ENCODE measurements around the gene PCSK5. TPM values are rescaled to one million over a fixed set of nuclear protein-coding genes. Genes with fewer than 3 reads are reported as not detected.

PCSK5 gene
- total and polyA plus RNA-seq, 8 donors, result 0.99 to 10.3 (median 4.4) TPM

DNA sequence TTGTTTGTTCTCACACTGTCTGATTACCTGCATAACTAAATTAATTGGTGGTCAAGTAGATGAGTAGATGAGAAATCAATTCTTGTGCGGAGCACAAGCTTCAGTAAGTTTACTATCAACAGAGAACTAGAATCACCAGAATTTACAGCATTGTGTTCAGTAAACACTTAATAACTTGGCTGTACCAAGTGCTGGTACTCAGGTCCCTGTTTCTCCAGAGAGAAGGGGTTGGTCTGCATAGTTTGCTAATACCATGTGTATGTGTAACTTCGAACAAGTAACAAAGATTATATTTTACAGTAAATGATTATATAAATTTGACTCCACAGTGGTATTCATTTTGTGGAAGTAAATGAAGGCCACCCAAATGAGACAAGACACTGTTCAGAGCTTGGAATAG lies 146.3 kb downstream of the PCSK5 start:
- TF ChIP-seq, protein P1, sequence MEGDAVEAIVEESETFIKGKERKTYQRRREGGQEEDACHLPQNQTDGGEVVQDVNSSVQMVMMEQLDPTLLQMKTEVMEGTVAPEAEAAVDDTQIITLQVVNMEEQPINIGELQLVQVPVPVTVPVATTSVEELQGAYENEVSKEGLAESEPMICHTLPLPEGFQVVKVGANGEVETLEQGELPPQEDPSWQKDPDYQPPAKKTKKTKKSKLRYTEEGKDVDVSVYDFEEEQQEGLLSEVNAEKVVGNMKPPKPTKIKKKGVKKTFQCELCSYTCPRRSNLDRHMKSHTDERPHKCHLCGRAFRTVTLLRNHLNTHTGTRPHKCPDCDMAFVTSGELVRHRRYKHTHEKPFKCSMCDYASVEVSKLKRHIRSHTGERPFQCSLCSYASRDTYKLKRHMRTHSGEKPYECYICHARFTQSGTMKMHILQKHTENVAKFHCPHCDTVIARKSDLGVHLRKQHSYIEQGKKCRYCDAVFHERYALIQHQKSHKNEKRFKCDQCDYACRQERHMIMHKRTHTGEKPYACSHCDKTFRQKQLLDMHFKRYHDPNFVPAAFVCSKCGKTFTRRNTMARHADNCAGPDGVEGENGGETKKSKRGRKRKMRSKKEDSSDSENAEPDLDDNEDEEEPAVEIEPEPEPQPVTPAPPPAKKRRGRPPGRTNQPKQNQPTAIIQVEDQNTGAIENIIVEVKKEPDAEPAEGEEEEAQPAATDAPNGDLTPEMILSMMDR (IDR thresholded peaks at IDR 0.05), result no peak
- Histone ChIP-seq H3K9me3 (no peaks in the 10 kb centered on the region), H3K27ac (no peak overlapping the region), H3K4me3 (no peak overlapping the region), H3K27me3 (no peaks in the 10 kb centered on the region), H3K36me3 (no peaks in the 10 kb centered on the region), H3K4me1 (no peaks in the 10 kb centered on the region)
- DNase-seq (no peak), ATAC-seq (peak in 1 of 4 donors; percentile 29), FAIRE-seq (no peak)
- intact Hi-C loops (cut with DNase I), result no loop called here
- 63 to 67% methylated on average over 2 of the region's 2 CpGs for WGBS, 2 donors

DNA sequence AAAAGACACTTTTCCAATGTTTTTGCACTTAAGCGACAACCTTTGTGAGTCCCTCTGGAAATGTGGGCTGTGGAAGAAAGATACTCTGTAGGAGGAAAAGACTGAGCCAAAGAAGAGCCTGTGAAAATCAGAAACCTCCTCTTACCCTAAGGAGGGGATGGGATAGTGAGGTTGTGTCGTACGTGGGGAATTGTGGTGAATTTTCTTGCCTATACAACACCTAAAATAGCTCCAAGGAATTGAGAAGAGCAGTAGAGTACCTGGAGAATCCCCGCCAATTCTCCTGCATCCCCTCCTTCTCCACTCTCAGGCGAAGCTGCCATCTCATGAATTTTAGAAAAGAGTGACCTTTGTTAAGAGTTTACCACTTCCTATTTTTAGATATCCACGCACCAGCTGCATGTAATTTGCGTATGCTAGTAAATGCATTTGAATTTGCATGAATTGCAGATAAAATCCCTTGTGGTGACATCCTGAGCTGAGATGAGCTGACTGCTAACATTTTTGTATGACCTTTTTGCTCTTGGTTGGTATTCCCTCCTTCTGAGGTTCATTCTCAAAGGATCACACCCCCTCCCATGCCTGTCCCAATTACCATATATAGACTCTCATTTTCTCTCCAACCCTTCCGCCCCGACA lies 147.2 kb downstream of the PCSK5 start:
- H3K36me3 ChIP-seq, result no peaks in the 10 kb centered on the region
- no peaks in the 10 kb centered on the region for H3K27me3 ChIP-seq
- ATAC-seq, result no peak
- FAIRE-seq, result no peak
- 94 to 97% methylated on average over 9 of the region's 9 CpGs for WGBS, 2 donors
- H3K9me3 ChIP-seq, result no peaks in the 10 kb centered on the region
- TF ChIP-seq, protein P1 (IDR thresholded peaks at IDR 0.05), result no peak
- DNase-seq, result no peak
- intact Hi-C loops (cut with DNase I), result no loop called here
- no peaks in the 10 kb centered on the region for H3K4me1 ChIP-seq
- H3K4me3 ChIP-seq, result no peak overlapping the region
- no peak overlapping the region for H3K27ac ChIP-seq

DNA sequence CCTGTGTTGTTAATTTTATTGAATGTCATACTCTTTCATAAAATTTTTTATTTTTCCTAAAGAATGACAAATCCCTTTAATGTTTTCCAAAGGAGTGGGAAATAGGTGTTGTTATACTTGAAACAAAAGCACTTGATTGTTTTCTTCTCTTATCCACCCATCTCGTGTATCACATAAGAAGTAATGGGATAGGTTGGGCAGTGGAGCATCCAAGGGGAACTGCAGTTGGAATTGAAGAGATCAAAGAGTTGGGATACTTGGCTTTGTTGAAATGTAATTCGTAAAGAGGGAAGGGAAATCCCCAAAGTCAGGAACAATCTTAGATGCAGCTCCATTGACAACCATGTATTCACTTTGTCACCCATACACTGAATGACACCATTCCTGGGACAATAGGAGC lies 148.0 kb downstream of the PCSK5 start:
- Histone ChIP-seq H3K4me3 (no peak overlapping the region), H3K36me3 (no peaks in the 10 kb centered on the region), H3K9me3 (no peaks in the 10 kb centered on the region), H3K27ac (no peak overlapping the region), H3K4me1 (no peaks in the 10 kb centered on the region), H3K27me3 (no peaks in the 10 kb centered on the region)
- intact Hi-C loops (cut with DNase I), result no loop called here
- FAIRE-seq, result no peak
- TF ChIP-seq, protein P1 (IDR thresholded peaks at IDR 0.05), result no peak
- DNase-seq, result no peak
- WGBS, 2 donors, result 83 to 96% methylated on average over 2 of the region's 2 CpGs
- ATAC-seq, result no peak

DNA sequence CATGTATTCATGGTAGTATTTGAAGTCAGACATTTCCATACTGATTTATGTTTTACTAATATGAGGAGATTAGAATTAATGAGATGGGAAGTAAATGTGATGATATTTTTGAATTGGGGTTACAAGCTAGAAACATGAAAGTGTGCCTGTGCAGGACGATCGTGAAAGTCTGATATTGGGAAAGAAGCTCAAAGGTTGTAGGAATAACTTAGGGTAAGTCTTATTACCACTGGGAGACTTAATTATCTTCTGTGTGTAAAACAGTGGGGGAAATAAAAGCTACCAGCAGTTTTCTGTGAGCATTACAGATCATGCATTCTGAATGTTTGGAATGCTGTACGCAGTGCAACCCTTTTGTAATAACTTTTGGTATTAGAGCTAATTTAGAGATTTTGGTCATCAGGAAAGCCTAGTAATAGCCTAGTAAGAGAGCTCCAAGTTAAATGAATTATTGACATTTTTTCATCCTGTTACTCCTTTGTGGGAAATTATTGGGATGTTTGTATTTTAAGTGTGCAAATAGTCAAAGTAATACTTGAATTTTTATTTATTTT lies 153.9 kb downstream of the PCSK5 start:
- intact Hi-C loops (cut with DNase I), result no loop called here

DNA sequence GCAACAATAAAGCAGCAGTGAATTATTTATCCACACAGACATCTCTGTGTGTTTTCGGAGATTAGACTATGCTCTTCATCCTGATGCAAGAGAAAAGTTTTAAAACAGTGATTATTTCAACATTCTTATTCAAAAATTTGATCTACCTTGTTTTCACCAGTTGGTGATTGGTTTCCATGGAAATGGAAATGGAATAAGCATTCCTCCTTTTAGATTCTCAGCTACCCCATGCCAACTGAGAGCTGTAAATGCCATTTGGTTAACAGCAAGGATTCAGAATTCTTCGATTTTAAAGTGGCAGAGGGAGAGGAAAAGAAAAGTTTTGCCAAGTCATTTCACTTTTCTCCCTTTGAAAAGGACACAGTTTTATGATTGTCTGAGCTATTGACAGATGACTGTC lies 154.7 kb downstream of the PCSK5 start:
- WGBS, 2 donors, result 73 to 76% methylated on average over 2 of the region's 2 CpGs
- no peak for FAIRE-seq
- no peaks in the 10 kb centered on the region for H3K4me1 ChIP-seq
- intact Hi-C loops (cut with DNase I), result no loop called here
- H3K27ac ChIP-seq, result no peak overlapping the region
- DNase-seq, result no peak
- H3K27me3 ChIP-seq, result no peaks in the 10 kb centered on the region
- no peak overlapping the region for H3K4me3 ChIP-seq
- no peaks in the 10 kb centered on the region for H3K36me3 ChIP-seq
- no peak for ATAC-seq
- no peaks in the 10 kb centered on the region for H3K9me3 ChIP-seq
- TF ChIP-seq, protein P1 (IDR thresholded peaks at IDR 0.05), result no peak

More for the DNA sequence above, 153.9 kb downstream of the PCSK5 start:
- ATAC-seq (no peak), FAIRE-seq (peak; percentile 32), DNase-seq (no peak)
- no peaks in the 10 kb centered on the region for H3K4me1 ChIP-seq
- TF ChIP-seq, protein P1 (IDR thresholded peaks at IDR 0.05), result no peak
- H3K27ac ChIP-seq, result no peak overlapping the region
- no peaks in the 10 kb centered on the region for H3K36me3 ChIP-seq
- no peaks in the 10 kb centered on the region for H3K9me3 ChIP-seq
- WGBS, 2 donors, result 86 to 93% methylated on average over 3 of the region's 3 CpGs
- H3K27me3 ChIP-seq, result no peaks in the 10 kb centered on the region
- no peak overlapping the region for H3K4me3 ChIP-seq

Measured in pancreas (tissue), 10 donors.